H1 (cell line): ENCODE data around the gene TBC1D9. TPM values are rescaled to one million over a fixed set of nuclear protein-coding genes. Genes with fewer than 3 reads are reported as not detected.

ENCODE experiments used
- CTCF ChIA-PET: fragments of 300-600 bp; sonication (Branson Sonifier 250); formaldehyde crosslinking; loops from one replicate; lab custom pipeline; 2021; ENCODE audit not compliant: partially characterized antibody; lab: Charles Lee
- POLR2A ChIA-PET: fragments of 300-600 bp; sonication (Branson Sonifier 250); formaldehyde crosslinking; loops from one replicate; lab custom pipeline; 2021; ENCODE audit warnings: inconsistent platforms; ENCODE audit not compliant: partially characterized antibody; lab: Charles Lee
- DNase-seq, 2 experiments: peaks; one replicate each; pipeline versions ENCODE4 v3.0.0 to v3.0.0-alpha.2; 2010 to 2022; ENCODE audit warnings: low spot score in 2 of 2, low read depth in 1 of 2, mixed read lengths in 1 of 2
- FAIRE-seq: peaks from 2 replicates; lab custom pipeline; 2011; peaks lifted over from hg19 to GRCh38; lab: Jason Lieb, UNC
- H2AFZ ChIP-seq: 2 replicates; pipeline ENCODE4 v1.8.1; 2012; ENCODE audit warnings: low read length, inconsistent platforms
- H2AK5ac ChIP-seq: 2 replicates; pipeline ENCODE4 v1.6.1; 2013; ENCODE audit warnings: low read depth, low read length
- H2BK120ac ChIP-seq: replicated peaks from 2 replicates; pipeline ENCODE3; 2013; ENCODE audit warnings: low read depth, low read length, inconsistent platforms
- H2BK12ac ChIP-seq: 2 replicates; pipeline ENCODE4 v1.6.1; 2013; ENCODE audit warnings: low read depth, low read length
- H2BK15ac ChIP-seq: 2 replicates; pipeline ENCODE4 v1.6.1; 2013; ENCODE audit warnings: low read length
- H2BK20ac ChIP-seq: 2 replicates; pipeline ENCODE4 v1.6.1; 2013; ENCODE audit warnings: low read length
- H2BK5ac ChIP-seq: 2 replicates; pipeline ENCODE4 v1.6.1; 2013; ENCODE audit warnings: low read depth, low read length
- H3K14ac ChIP-seq: 2 replicates; pipeline ENCODE4 v1.6.1; 2013; ENCODE audit warnings: inconsistent platforms; ENCODE audit not compliant: insufficient read length
- H3K18ac ChIP-seq: 2 replicates; pipeline ENCODE4 v1.6.1; 2013; ENCODE audit warnings: low read length; ENCODE audit errors: extremely low read depth
- H3K23ac ChIP-seq: 2 replicates; pipeline ENCODE4 v1.6.1; 2013; ENCODE audit warnings: inconsistent platforms; ENCODE audit not compliant: insufficient read length
- H3K23me2 ChIP-seq: 2 replicates; pipeline ENCODE4 v1.6.1; 2013; ENCODE audit warnings: low read depth, low read length
- H3K27ac ChIP-seq: 2 replicates; pipeline ENCODE4 v1.6.1; 2011; ENCODE audit warnings: low read depth, low read length, inconsistent platforms
- H3K27me3 ChIP-seq, 4 experiments: replicated peaks in 1 of 4; 1 replicate in 1 of 4; 2 replicates in 3 of 4; pipeline versions ENCODE4 v1.6.1 to v1.8.1; 2011 to 2013; ENCODE audit warnings: low read length in 3 of 4, mild to moderate bottlenecking in 3 of 4, inconsistent platforms in 2 of 4, mixed read lengths in 2 of 4, moderate library complexity in 1 of 4; ENCODE audit not compliant: control insufficient read depth in 3 of 4, insufficient read depth in 3 of 4; ENCODE audit errors: extremely low read depth in 1 of 4
- H3K36me3 ChIP-seq, 4 experiments: 2 replicates each; pipeline versions ENCODE4 v1.6.1 to v1.8.1; 2011 to 2013; ENCODE audit warnings: mild to moderate bottlenecking in 4 of 4, low read length in 3 of 4, moderate library complexity in 2 of 4, control low read depth in 1 of 4, inconsistent platforms in 1 of 4; ENCODE audit not compliant: insufficient read depth in 4 of 4, control insufficient read depth in 2 of 4
- H3K4ac ChIP-seq: replicated peaks from 2 replicates; pipeline ENCODE3; 2013; ENCODE audit warnings: low read length, low read depth, mixed read lengths, inconsistent platforms; ENCODE audit not compliant: insufficient read length
- H3K4me1 ChIP-seq, 4 experiments: replicated peaks in 1 of 4; 1 replicate in 1 of 4; 2 replicates in 3 of 4; pipeline versions ENCODE4 v1.6.1 to v1.8.1; 2011 to 2013; ENCODE audit warnings: low read length in 3 of 4, inconsistent platforms in 2 of 4, mixed read lengths in 1 of 4; ENCODE audit not compliant: insufficient read depth in 4 of 4, control insufficient read depth in 3 of 4
- H3K4me2 ChIP-seq, 2 experiments: 2 replicates each; pipeline versions ENCODE4 v1.6.1 to v1.8.1; 2011 to 2013; ENCODE audit warnings: low read depth in 2 of 2, low read length in 2 of 2, control low read depth in 1 of 2, inconsistent platforms in 1 of 2, mild to moderate bottlenecking in 1 of 2; ENCODE audit not compliant: insufficient read depth in 1 of 2
- H3K4me3 ChIP-seq, 4 experiments: fragments of 200-600, 300-600 bp in 1 of 4; sonication (generic), shearing (Covaris generic), sonication (Bioruptor Twin) in 1 of 4; 2 replicates each; pipeline versions ENCODE4 v1.5.1 to v1.8.1; 2011 to 2016; ENCODE audit warnings: low read length in 4 of 4, low read depth in 3 of 4, control low read depth in 2 of 4, inconsistent platforms in 2 of 4, mild to moderate bottlenecking in 2 of 4, mixed read lengths in 1 of 4, moderate library complexity in 1 of 4; ENCODE audit not compliant: insufficient read depth in 2 of 4; ENCODE audit errors: extremely low read depth in 1 of 4
- H3K56ac ChIP-seq: replicated peaks from 2 replicates; pipeline ENCODE3; 2013; ENCODE audit warnings: low read depth, mild to moderate bottlenecking, mixed read lengths, low read length, inconsistent platforms; ENCODE audit not compliant: insufficient read length
- H3K79me1 ChIP-seq: 2 replicates; pipeline ENCODE4 v1.6.1; 2013; ENCODE audit warnings: low read depth, low read length, control low read depth
- H3K79me2 ChIP-seq, 2 experiments: 2 replicates each; pipeline versions ENCODE4 v1.6.1 to v1.8.1; 2012 to 2013; ENCODE audit warnings: low read length in 2 of 2, mild to moderate bottlenecking in 2 of 2, inconsistent platforms in 1 of 2; ENCODE audit not compliant: insufficient read depth in 2 of 2, control insufficient read depth in 1 of 2
- H3K9ac ChIP-seq, 4 experiments: replicated peaks in 1 of 4; 1 replicate in 1 of 4; 2 replicates in 3 of 4; pipeline versions ENCODE4 v1.6.1 to v1.8.1; 2011 to 2013; ENCODE audit warnings: low read depth in 3 of 4, low read length in 3 of 4, control low read depth in 2 of 4, mild to moderate bottlenecking in 2 of 4, moderate library complexity in 2 of 4, inconsistent platforms in 1 of 4; ENCODE audit errors: extremely low read depth in 1 of 4
- H3K9me3 ChIP-seq, 2 experiments: 2 replicates each; pipeline versions ENCODE4 v1.6.1 to v1.8.1; 2012 to 2013; ENCODE audit warnings: mild to moderate bottlenecking in 2 of 2, moderate library complexity in 2 of 2, control low read depth in 1 of 2, inconsistent platforms in 1 of 2, low read depth in 1 of 2, low read length in 1 of 2, mixed read lengths in 1 of 2; ENCODE audit not compliant: insufficient read depth in 2 of 2
- H4K20me1 ChIP-seq, 2 experiments: replicated peaks in 1 of 2; 2 replicates each; pipeline versions ENCODE3 to v1.8.1; 2011 to 2013; ENCODE audit warnings: inconsistent platforms in 2 of 2, low read length in 2 of 2, mild to moderate bottlenecking in 1 of 2; ENCODE audit not compliant: insufficient read depth in 2 of 2, control insufficient read depth in 1 of 2
- H4K5ac ChIP-seq: 2 replicates; pipeline ENCODE4 v1.6.1; 2013; ENCODE audit warnings: low read length, low read depth, mixed read lengths, inconsistent platforms; ENCODE audit not compliant: insufficient read length
- H4K8ac ChIP-seq: 2 replicates; pipeline ENCODE4 v1.8.0; 2013; ENCODE audit warnings: mild to moderate bottlenecking, moderate library complexity, low read length, inconsistent platforms; ENCODE audit not compliant: insufficient read depth; ENCODE audit errors: extremely low read depth
- H4K91ac ChIP-seq: replicated peaks from 2 replicates; pipeline ENCODE3; 2013; ENCODE audit warnings: low read length, mixed read lengths, inconsistent platforms; ENCODE audit not compliant: insufficient read length
- CREB1 ChIP-seq: IDR thresholded peaks from 2 replicates; pipeline ENCODE4 v1.6.1; 2012; ENCODE audit warnings: inconsistent platforms
- EP300 ChIP-seq, 2 experiments: IDR thresholded peaks; 1 replicate in 1 of 2; 2 replicates in 1 of 2; pipeline ENCODE4 v1.6.1; 2011 to 2012; ENCODE audit warnings: low read depth in 2 of 2, low read length in 2 of 2, mild to moderate bottlenecking in 2 of 2, borderline replicate concordance in 1 of 2, inconsistent platforms in 1 of 2, moderate library complexity in 1 of 2
- KDM1A ChIP-seq: fragments of 200-600, 300-600 bp; sonication (generic); IDR thresholded peaks from 2 replicates; pipeline ENCODE4 v1.7.1; 2016; ENCODE audit warnings: mild to moderate bottlenecking, low read length, borderline replicate concordance
- POLR2AphosphoS5 ChIP-seq: IDR thresholded peaks from 2 replicates; pipeline ENCODE4 v1.6.1; 2011; ENCODE audit warnings: low read depth, low read length
- RAD21 ChIP-seq, 2 experiments: IDR thresholded peaks in 1 of 2; conservative IDR thresholded peaks in 1 of 2; 2 replicates each; pipeline ENCODE4 v1.6.1; 2011; ENCODE audit warnings: low read depth in 2 of 2, low read length in 2 of 2, improper control_type of control experiment in 1 of 2, inconsistent platforms in 1 of 2, mild to moderate bottlenecking in 1 of 2, moderate library complexity in 1 of 2
- RBBP5 ChIP-seq: IDR thresholded peaks from 2 replicates; pipeline ENCODE4 v1.7.1; 2012; ENCODE audit warnings: low read depth, mild to moderate bottlenecking, inconsistent platforms, low read length, moderate library complexity, borderline replicate concordance
- SAP30 ChIP-seq: fragments of 300-600 bp; sonication (generic); IDR thresholded peaks from 2 replicates; pipeline ENCODE4 v1.7.1; 2012; ENCODE audit warnings: low read length, moderate library complexity, mild to moderate bottlenecking, inconsistent platforms; ENCODE audit not compliant: insufficient read depth, insufficient replicate concordance
- SP1 ChIP-seq: IDR thresholded peaks from 2 replicates; pipeline ENCODE4 v1.6.1; 2011; ENCODE audit warnings: low read depth, low read length
- SP2 ChIP-seq: IDR thresholded peaks from 2 replicates; pipeline ENCODE4 v1.6.1; 2012; ENCODE audit warnings: mild to moderate bottlenecking, low read length, inconsistent platforms
- TBP ChIP-seq: IDR thresholded peaks from 2 replicates; pipeline ENCODE4 v1.6.1; 2011; ENCODE audit warnings: low read depth, low read length, improper control_type of control experiment
- TCF12 ChIP-seq: IDR thresholded peaks from 2 replicates; pipeline ENCODE4 v1.6.1; 2011; ENCODE audit warnings: low read depth, mild to moderate bottlenecking, low read length
- WGBS, 2 experiments: shearing (Covaris generic) in 1 of 2; methylation state at CpG; one replicate each; pipeline versions ENCODE4 v1.1.6 to v1.1.7; 2013 to 2015; ENCODE audit warnings: low lambda C conversion rate in 2 of 2, mixed read lengths in 2 of 2, inconsistent platforms in 1 of 2, low coverage in 1 of 2, missing lambda C conversion rate in 1 of 2; ENCODE audit not compliant: insufficient replicate concordance in 2 of 2, insufficient coverage in 1 of 2, insufficient read length in 1 of 2; ENCODE audit errors: extremely low coverage in 1 of 2, missing lambda C conversion rate in 1 of 2; 5-methylcytosine and 5-hydroxymethylcytosine counted together
- polyA plus RNA-seq, 7 experiments: library from polyadenylated mRNA; depleted of rRNA in 3 of 7; stranded (reverse) in 5 of 7; unstranded in 2 of 7; fragments of >200 nt in 5 of 7; fragments of 200-250 nt in 2 of 7; gene quantifications; 1 replicate in 5 of 7; 2 replicates in 1 of 7; 4 replicates in 1 of 7; pipeline versions ENCODE4 v1.2.1 to v1.2.3, GENCODE V29; 2011 to 2013; ENCODE audit warnings: missing spikeins in 2 of 7, mixed read lengths in 2 of 7
- total RNA-seq: library from RNA; stranded (reverse); fragmentation: NEBNext Ultra II Directional; extraction: Animal tissue kit (Norgen Biotek cat#: 25700); gene quantifications from 2 replicates; pipeline ENCODE4 v1.2.1, GENCODE V29; 2021
- TF ChIP-seq, protein P1 (sequence below): IDR thresholded peaks from 2 replicates; pipeline ENCODE4 v1.6.1; 2012; ENCODE audit warnings: low read length, inconsistent platforms

Gene TBC1D9
- total and polyA plus RNA-seq, 2 of the 8 experiments (the other 6 are each of a cell fraction or from before 2014, with no cell fraction given), result 0.94 to 1.0 TPM

DNA sequence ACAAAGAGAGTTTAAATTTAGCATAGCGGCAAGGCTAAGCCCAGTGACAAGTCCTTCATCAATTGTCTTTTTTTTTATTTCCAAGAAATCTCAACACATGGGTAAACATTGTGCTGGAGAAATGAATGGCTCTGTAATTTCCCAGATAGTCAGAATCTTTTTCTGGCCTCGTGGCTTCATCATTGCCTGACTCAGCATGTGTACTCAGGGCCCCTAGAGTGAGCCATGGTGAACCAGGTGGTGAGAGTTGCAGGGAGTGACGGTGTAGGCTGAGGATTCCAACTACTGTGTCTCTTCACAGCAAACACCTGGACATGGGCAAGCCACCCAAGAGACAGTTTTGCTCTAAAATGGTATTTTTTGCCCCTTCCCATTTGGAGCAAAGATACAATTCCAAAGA, 144.3 kb downstream of the TBC1D9 start:
- no peaks in the 10 kb centered on the region for H3K27me3 ChIP-seq
- no peak overlapping the region for H2BK20ac ChIP-seq
- H3K9ac ChIP-seq, result no peak overlapping the region
- no peaks in the 10 kb centered on the region for H3K79me2 ChIP-seq
- no peak overlapping the region for H2AFZ ChIP-seq
- H2AK5ac ChIP-seq, result no peak overlapping the region
- no peak overlapping the region for H3K18ac ChIP-seq
- H3K23me2 ChIP-seq, result no peaks in the 10 kb centered on the region
- H4K5ac ChIP-seq, result no peak overlapping the region
- no peaks in the 10 kb centered on the region for H3K36me3 ChIP-seq
- H3K9me3 ChIP-seq, result no peaks in the 10 kb centered on the region
- no peak overlapping the region for H3K14ac ChIP-seq
- no peak overlapping the region for H3K56ac ChIP-seq
- H3K79me1 ChIP-seq, result no peaks in the 10 kb centered on the region
- H2BK15ac ChIP-seq, result no peak overlapping the region
- H3K4me1 ChIP-seq, result no peaks in the 10 kb centered on the region; a peak in 1 of 7 replicates
- H2BK5ac ChIP-seq, result no peak overlapping the region
- no peak overlapping the region for H4K8ac ChIP-seq
- FAIRE-seq, result no peak
- ChIA-PET CTCF (interaction anchor here (0.8 kb wide), 1 partner anchor 14 kb away, joined by 3 read pairs; no protein-coding TSS in a partner anchor), POLR2A (no interaction called here)
- H3K4me2 ChIP-seq, result no peak overlapping the region
- no peak overlapping the region for H4K91ac ChIP-seq
- no peak overlapping the region for H2BK120ac ChIP-seq
- no peak overlapping the region for H3K23ac ChIP-seq
- H4K20me1 ChIP-seq, result no peaks in the 10 kb centered on the region
- no peak for DNase-seq
- H3K4ac ChIP-seq, result no peak overlapping the region
- WGBS, 2 experiments, result 83% methylated on average over 3 of the region's 3 CpGs; no CpG with 5 or more reads in 1 of the 2 experiments
- no peak overlapping the region for H2BK12ac ChIP-seq
- no peak overlapping the region for H3K27ac ChIP-seq
- H3K4me3 ChIP-seq, result no peak overlapping the region
- TF ChIP-seq SP2 (no peak), KDM1A (no peak), SP1 (no peak), CREB1 (no peak), TCF12 (no peak), EP300 (IDR thresholded peaks at IDR 0.05; ENCODE audit: borderline replicate concordance in 1 of 2, low read depth in 2 of 2, low read length in 2 of 2) (no peak), RAD21 (IDR thresholded peaks at IDR 0.05 in 1 of 2, conservative IDR thresholded peaks at IDR 0.05 in 1 of 2; ENCODE audit: low read depth in 2 of 2, low read length in 2 of 2) (no peak), SAP30 (no peak), POLR2AphosphoS5 (no peak), TBP (no peak), RBBP5 (no peak)
- TF ChIP-seq, protein P1, sequence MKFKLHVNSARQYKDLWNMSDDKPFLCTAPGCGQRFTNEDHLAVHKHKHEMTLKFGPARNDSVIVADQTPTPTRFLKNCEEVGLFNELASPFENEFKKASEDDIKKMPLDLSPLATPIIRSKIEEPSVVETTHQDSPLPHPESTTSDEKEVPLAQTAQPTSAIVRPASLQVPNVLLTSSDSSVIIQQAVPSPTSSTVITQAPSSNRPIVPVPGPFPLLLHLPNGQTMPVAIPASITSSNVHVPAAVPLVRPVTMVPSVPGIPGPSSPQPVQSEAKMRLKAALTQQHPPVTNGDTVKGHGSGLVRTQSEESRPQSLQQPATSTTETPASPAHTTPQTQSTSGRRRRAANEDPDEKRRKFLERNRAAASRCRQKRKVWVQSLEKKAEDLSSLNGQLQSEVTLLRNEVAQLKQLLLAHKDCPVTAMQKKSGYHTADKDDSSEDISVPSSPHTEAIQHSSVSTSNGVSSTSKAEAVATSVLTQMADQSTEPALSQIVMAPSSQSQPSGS, result no peak
